SK-N-SH (cell line): ENCODE data around the gene GNB2.

Source experiments
- CHD2 ChIP-seq: fragments of 150-350 bp; IDR thresholded peaks from 2 replicates; pipeline ENCODE4 v1.6.1; 2018; ENCODE audit warnings: low read length; ENCODE audit not compliant: partially characterized antibody
- CTCF ChIP-seq: fragments of 200-600 bp; sonication (generic); IDR thresholded peaks from 2 replicates; pipeline ENCODE4 v1.6.1; 2017; ENCODE audit warnings: antibody characterized with exemption, mild to moderate bottlenecking, moderate library complexity
- EP300 ChIP-seq, 2 experiments: IDR thresholded peaks; 2 replicates each; pipeline versions ENCODE4 v1.4.0 to v1.6.1; 2012; ENCODE audit warnings: borderline replicate concordance in 1 of 2, low read depth in 1 of 2, low read length in 1 of 2
- GABPA ChIP-seq: IDR thresholded peaks from 2 replicates; pipeline ENCODE4 v1.4.0; 2012; ENCODE audit warnings: low read depth, mild to moderate bottlenecking
- JUND ChIP-seq: IDR thresholded peaks from 2 replicates; pipeline ENCODE4 v1.4.0; 2012
- MAX ChIP-seq: IDR thresholded peaks from 2 replicates; pipeline ENCODE4 v1.4.0; 2012; ENCODE audit warnings: low read depth
- MXI1 ChIP-seq: IDR thresholded peaks from 2 replicates; pipeline ENCODE4 v1.6.1; 2012; ENCODE audit warnings: mild to moderate bottlenecking, low read depth, low read length, improper control_type of control experiment
- PBX3 ChIP-seq: IDR thresholded peaks from 2 replicates; pipeline ENCODE4; 2012
- POLR2AphosphoS5 ChIP-seq: IDR thresholded peaks from 2 replicates; pipeline ENCODE4 v1.6.1; 2012; ENCODE audit warnings: low read depth, low read length
- RCOR1 ChIP-seq: fragments of 150-350 bp; IDR thresholded peaks from 2 replicates; pipeline ENCODE4 v1.6.1; 2017; ENCODE audit warnings: antibody characterized with exemption, low read length
- RFX5 ChIP-seq: IDR thresholded peaks from 2 replicates; pipeline ENCODE4 v1.6.1; 2012; ENCODE audit warnings: mild to moderate bottlenecking, improper control_type of control experiment, low read length
- TAF1 ChIP-seq: IDR thresholded peaks from 2 replicates; pipeline ENCODE4 v1.6.1; 2012; ENCODE audit warnings: low read depth, mild to moderate bottlenecking, low read length, moderate library complexity, borderline replicate concordance
- USF1 ChIP-seq: IDR thresholded peaks from 2 replicates; pipeline ENCODE4 v1.4.0; 2012; ENCODE audit warnings: low read depth, borderline replicate concordance
- USF2 ChIP-seq: fragments of 150-350 bp; IDR thresholded peaks from 2 replicates; pipeline ENCODE4 v1.6.1; 2017; ENCODE audit warnings: antibody characterized with exemption, low read length, low read depth, borderline replicate concordance

- TF ChIP-seq JUND (no peak), CHD2 (no peak), CTCF (no peak), GABPA (no peak), PBX3 (no peak), USF2 (no peak), MAX (no peak), RFX5 (no peak), TAF1 (no peak), RCOR1 (no peak), MXI1 (no peak), EP300 (IDR thresholded peaks at IDR 0.05; ENCODE audit: borderline replicate concordance in 1 of 2, low read depth in 1 of 2, low read length in 1 of 2) (no peak), POLR2AphosphoS5 (no peak), USF1 (no peak)
Observed at GRCh38 chr7:100668069-100668449, 5.5 kb upstream of the GNB2 start.
